GM19455 (cell line): ENCODE results near the gene CRTAC1.
"Not testable (repeated sequence)": the region's sequence is repeated elsewhere in the genome, so short reads cannot be mapped to it uniquely, and the experiment has no call there.

Experiments
- ATAC-seq: cut with Tn5 transposase; IDR thresholded peaks from one replicate; pipeline ENCODE4 v1.9.1; 2021; ENCODE audit not compliant: unreplicated experiment

CRTAC1 gene

GRCh38 chr10:97849687-97850402 is 180.6 kb downstream of the CRTAC1 start, which contains the start of gene GOLGA7B:
Gene GOLGA7B, plus strand, starts transcription at chr10:97849843. Its CDS starts 461 bp downstream, at chr10:97850304.
- ATAC-seq, result no peak

- ATAC-seq, result no peak
Observed at GRCh38 chr10:97849103-97849686, 181.2 kb downstream of the CRTAC1 start.

GRCh38 chr10:97844678-97845077 is 185.7 kb downstream of the CRTAC1 start:
- no peak for ATAC-seq

- not testable (repeated sequence) for ATAC-seq
Observed at GRCh38 chr10:97843972-97844371, 186.4 kb downstream of the CRTAC1 start.

- no peak for ATAC-seq
Observed at GRCh38 chr10:97843281-97843671, 187.1 kb downstream of the CRTAC1 start.

- ATAC-seq, result no peak
Observed at GRCh38 chr10:97842656-97843280, 187.7 kb downstream of the CRTAC1 start.

- not testable (repeated sequence) for ATAC-seq
Observed at GRCh38 chr10:97842114-97842513, 188.3 kb downstream of the CRTAC1 start.

GRCh38 chr10:97841166-97841565 is 189.3 kb downstream of the CRTAC1 start:
- ATAC-seq, result not testable (repeated sequence)

GRCh38 chr10:97838091-97838490 is 192.3 kb downstream of the CRTAC1 start:
- ATAC-seq, result no peak

GRCh38 chr10:97836446-97836845 is 194.0 kb downstream of the CRTAC1 start:
- no peak for ATAC-seq

GRCh38 chr10:97831259-97831658 is 199.2 kb downstream of the CRTAC1 start:
- no peak for ATAC-seq

- ATAC-seq, result no peak
Observed at GRCh38 chr10:97830064-97830463, 200.4 kb downstream of the CRTAC1 start.

- ATAC-seq, result no peak
Observed at GRCh38 chr10:97828721-97829120, 201.7 kb downstream of the CRTAC1 start.

GRCh38 chr10:97827702-97828291 is 202.6 kb downstream of the CRTAC1 start:
- no peak for ATAC-seq

- no peak for ATAC-seq
Observed at GRCh38 chr10:97826892-97827291, 203.5 kb downstream of the CRTAC1 start.

- ATAC-seq, result no peak
Observed at GRCh38 chr10:97825020-97825760, 205.2 kb downstream of the CRTAC1 start.

- ATAC-seq, result no peak
Observed at GRCh38 chr10:97823734-97824133, 206.7 kb downstream of the CRTAC1 start.

- ATAC-seq, result no peak
Observed at GRCh38 chr10:97822261-97822687, 208.1 kb downstream of the CRTAC1 start.

- no peak for ATAC-seq
Observed at GRCh38 chr10:97821308-97822038, 208.9 kb downstream of the CRTAC1 start.

- ATAC-seq, result no peak
Observed at GRCh38 chr10:97820096-97820704, 210.2 kb downstream of the CRTAC1 start.
